Nephron progenitor cell (in vitro differentiated cells): Measurements from ENCODE around the gene DNAI1.
A peak's percentile ranks its signal among the peaks of the same experiment; 100 is the strongest.

Experiments
- DNase-seq: peaks from one replicate; pipeline ENCODE4 v3.0.0; 2021
- H3K27ac Mint-ChIP-seq: 2 replicates; pipeline ENCODE4 v1.8.0; 2021; ENCODE audit warnings: mild to moderate bottlenecking, moderate library complexity, mixed read lengths
- H3K27me3 Mint-ChIP-seq: 2 replicates; pipeline ENCODE4 v1.8.0; 2021; ENCODE audit warnings: mild to moderate bottlenecking, low read depth, mixed read lengths; ENCODE audit not compliant: poor library complexity
- H3K36me3 Mint-ChIP-seq: 2 replicates; pipeline ENCODE4 v1.8.0; 2021; ENCODE audit warnings: low read depth, mixed read lengths
- H3K4me1 Mint-ChIP-seq: 2 replicates; pipeline ENCODE4 v1.8.0; 2021; ENCODE audit warnings: mixed read lengths
- H3K4me3 Mint-ChIP-seq: 2 replicates; pipeline ENCODE4 v1.8.0; 2021; ENCODE audit warnings: mild to moderate bottlenecking, moderate library complexity, mixed read lengths
- H3K9me3 Mint-ChIP-seq: 2 replicates; pipeline ENCODE4 v1.8.0; 2021; ENCODE audit warnings: mild to moderate bottlenecking, moderate library complexity, mixed read lengths
- TF ChIP-seq, protein P1 (sequence below): fragments of 200-600 bp; sonication (generic); IDR thresholded peaks from 2 replicates; pipeline ENCODE4 v1.5.0; 2021; ENCODE audit warnings: antibody characterized with exemption

Gene DNAI1

DNA sequence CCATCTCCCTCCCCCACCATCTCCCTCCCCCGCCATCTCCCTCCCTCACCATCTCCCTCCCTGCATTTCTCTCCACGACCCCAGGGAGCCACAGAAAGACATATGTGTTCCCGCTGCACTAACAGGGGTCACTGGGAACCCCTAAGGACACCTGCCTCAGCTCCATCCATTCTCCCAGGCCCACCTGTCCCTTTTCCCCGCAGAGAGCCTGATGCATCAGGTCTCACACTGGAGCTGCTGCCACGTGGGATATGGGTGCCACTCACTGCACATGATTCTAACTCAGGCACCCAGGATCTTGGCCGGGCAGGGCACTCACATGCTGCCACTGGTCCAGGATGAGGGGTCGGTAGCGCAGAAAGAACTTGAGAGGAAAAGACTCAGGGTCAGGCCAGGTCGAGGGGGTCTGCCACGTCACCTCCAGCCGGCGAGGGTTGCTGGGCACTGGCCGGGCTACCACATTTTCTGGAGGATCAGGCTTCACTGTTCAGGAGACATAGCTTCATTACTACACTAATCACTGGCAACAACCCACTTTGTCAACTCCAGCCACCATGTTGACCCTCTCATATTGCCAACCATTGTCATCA lies 97.4 kb downstream of the DNAI1 start:
- no peak for DNase-seq
- peaks cover 16% of the 10 kb centered on the region for H3K36me3 Mint-ChIP-seq
- no peaks in the 10 kb centered on the region for H3K9me3 Mint-ChIP-seq
- peaks cover 84% of the 10 kb centered on the region for H3K4me1 Mint-ChIP-seq
- TF ChIP-seq, protein P1, sequence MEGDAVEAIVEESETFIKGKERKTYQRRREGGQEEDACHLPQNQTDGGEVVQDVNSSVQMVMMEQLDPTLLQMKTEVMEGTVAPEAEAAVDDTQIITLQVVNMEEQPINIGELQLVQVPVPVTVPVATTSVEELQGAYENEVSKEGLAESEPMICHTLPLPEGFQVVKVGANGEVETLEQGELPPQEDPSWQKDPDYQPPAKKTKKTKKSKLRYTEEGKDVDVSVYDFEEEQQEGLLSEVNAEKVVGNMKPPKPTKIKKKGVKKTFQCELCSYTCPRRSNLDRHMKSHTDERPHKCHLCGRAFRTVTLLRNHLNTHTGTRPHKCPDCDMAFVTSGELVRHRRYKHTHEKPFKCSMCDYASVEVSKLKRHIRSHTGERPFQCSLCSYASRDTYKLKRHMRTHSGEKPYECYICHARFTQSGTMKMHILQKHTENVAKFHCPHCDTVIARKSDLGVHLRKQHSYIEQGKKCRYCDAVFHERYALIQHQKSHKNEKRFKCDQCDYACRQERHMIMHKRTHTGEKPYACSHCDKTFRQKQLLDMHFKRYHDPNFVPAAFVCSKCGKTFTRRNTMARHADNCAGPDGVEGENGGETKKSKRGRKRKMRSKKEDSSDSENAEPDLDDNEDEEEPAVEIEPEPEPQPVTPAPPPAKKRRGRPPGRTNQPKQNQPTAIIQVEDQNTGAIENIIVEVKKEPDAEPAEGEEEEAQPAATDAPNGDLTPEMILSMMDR = no peak
- peak overlapping the region; percentile 83 for H3K27ac Mint-ChIP-seq
- peaks cover under 1% of the 10 kb centered on the region for H3K27me3 Mint-ChIP-seq
- H3K4me3 Mint-ChIP-seq = peak overlapping the region; percentile 57

GRCh38 chr9:34556949-34557348 lies 98.3 kb downstream of the DNAI1 start:
- Mint-ChIP-seq H3K27ac (no peak overlapping the region), H3K9me3 (no peaks in the 10 kb centered on the region), H3K4me1 (peaks cover 94% of the 10 kb centered on the region), H3K4me3 (peak overlapping the region; percentile 57), H3K36me3 (peaks cover 24% of the 10 kb centered on the region), H3K27me3 (no peaks in the 10 kb centered on the region)
- TF ChIP-seq, protein P1 = no peak
- DNase-seq = no peak

GRCh38 chr9:34557426-34558321 lies 99.1 kb downstream of the DNAI1 start:
- Mint-ChIP-seq H3K9me3 (no peaks in the 10 kb centered on the region), H3K36me3 (peaks cover 27% of the 10 kb centered on the region), H3K27ac (peak overlapping the region; percentile 94), H3K27me3 (no peaks in the 10 kb centered on the region), H3K4me1 (peaks cover 95% of the 10 kb centered on the region), H3K4me3 (peak overlapping the region; percentile 48)
- TF ChIP-seq, protein P1 = no peak
- DNase-seq = no peak

DNA sequence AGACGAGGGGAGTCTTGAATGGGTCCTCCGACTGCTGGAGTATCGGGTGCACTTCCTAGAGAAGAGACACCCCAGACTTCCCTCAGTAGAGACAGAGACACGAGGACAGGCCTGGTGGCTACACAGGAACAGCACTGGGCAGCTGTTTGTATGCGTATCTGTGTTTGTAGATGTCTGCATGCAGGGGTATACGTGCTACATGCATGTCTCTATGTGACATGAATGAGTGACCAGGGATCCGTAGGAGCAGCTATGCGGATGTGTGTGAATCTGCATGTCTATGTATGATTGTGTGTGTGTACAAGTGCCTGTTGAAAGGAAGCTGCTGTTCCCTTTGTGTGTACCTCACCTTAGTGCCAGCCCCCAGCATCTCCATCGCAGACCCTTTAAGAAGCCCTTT lies 99.8 kb downstream of the DNAI1 start:
- Mint-ChIP-seq H3K4me1 (peaks cover 97% of the 10 kb centered on the region), H3K4me3 (peak overlapping the region; percentile 59), H3K9me3 (no peaks in the 10 kb centered on the region), H3K27me3 (no peaks in the 10 kb centered on the region), H3K27ac (peak overlapping the region; percentile 94), H3K36me3 (peaks cover 31% of the 10 kb centered on the region)
- no peak for DNase-seq
- TF ChIP-seq, protein P1 = no peak

DNA sequence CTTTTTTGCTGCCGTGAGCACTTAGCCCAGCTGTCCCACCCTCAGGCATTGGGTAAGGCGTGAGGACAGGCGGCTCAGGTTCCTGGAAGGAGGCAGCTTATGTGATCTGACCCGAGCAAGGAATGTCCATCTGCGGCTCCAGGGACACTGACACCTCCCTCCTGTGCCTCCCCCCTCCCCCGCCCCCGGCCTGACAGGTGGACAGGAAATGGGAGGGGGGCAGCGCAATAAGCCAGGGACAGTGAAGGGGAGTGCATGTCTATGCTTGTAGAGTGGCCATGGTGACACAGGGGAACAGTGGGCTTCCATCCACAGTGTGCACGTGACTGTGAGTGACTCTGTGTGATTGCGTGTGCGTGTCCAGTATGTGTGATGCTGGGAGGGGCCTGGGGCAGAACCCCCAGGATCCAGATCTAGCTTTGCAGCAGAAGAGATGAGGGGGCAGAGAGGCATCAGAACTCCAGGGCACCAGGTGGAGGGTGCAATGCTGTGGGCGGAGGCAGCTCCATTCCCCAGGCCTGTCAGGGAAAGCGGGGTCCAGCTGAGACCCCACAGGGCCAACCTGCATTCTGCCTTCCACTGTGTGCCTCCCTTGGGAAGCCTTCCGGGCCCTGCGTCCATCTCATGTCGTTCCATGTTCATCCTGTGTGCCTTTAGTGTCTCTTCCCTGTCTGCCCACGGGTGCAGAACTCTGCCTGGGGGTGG lies 100.5 kb downstream of the DNAI1 start:
- Mint-ChIP-seq H3K4me1 (peaks cover 100% of the 10 kb centered on the region), H3K27ac (peak overlapping the region; percentile 94), H3K4me3 (peak overlapping the region; percentile 59), H3K9me3 (no peaks in the 10 kb centered on the region), H3K27me3 (no peaks in the 10 kb centered on the region), H3K36me3 (peaks cover 38% of the 10 kb centered on the region)
- TF ChIP-seq, protein P1 = no peak
- peak; percentile 40 for DNase-seq
